H1 (cell line): ENCODE measurements around the gene EXOSC7. TPM values are rescaled to one million over a fixed set of nuclear protein-coding genes. Genes with fewer than 3 reads are reported as not detected.

Experiments used
- ASH2L ChIP-seq: fragments of 200-600, 300-600 bp; sonication (generic); IDR thresholded peaks from one replicate; pipeline ENCODE4 v1.7.1; 2017; ENCODE audit warnings: low read length
- BRCA1 ChIP-seq: IDR thresholded peaks from 2 replicates; pipeline ENCODE4 v1.6.1; 2012; ENCODE audit warnings: low read depth, low read length, improper control_type of control experiment
- CHD1 ChIP-seq: IDR thresholded peaks from 2 replicates; pipeline ENCODE4 v1.6.1; 2012; ENCODE audit warnings: low read depth, low read length, improper control_type of control experiment
- CTBP2 ChIP-seq: IDR thresholded peaks from 2 replicates; pipeline ENCODE4 v1.7.0; 2011; ENCODE audit warnings: borderline replicate concordance, mild to moderate bottlenecking, moderate library complexity, mixed read lengths, low read length; ENCODE audit not compliant: insufficient read depth, insufficient read length
- EGR1 ChIP-seq: IDR thresholded peaks from 2 replicates; pipeline ENCODE4 v1.6.1; 2011; ENCODE audit warnings: low read depth, low read length, borderline replicate concordance
- GABPA ChIP-seq: IDR thresholded peaks from 2 replicates; pipeline ENCODE4 v1.6.1; 2011; ENCODE audit warnings: mild to moderate bottlenecking, low read length, moderate library complexity, borderline replicate concordance; ENCODE audit not compliant: insufficient read depth
- HDAC2 ChIP-seq, 2 experiments: fragments of 300-600 bp in 1 of 2; sonication (generic) in 1 of 2; IDR thresholded peaks; 2 replicates each; pipeline ENCODE4 v1.6.1; 2011 to 2012; ENCODE audit warnings: low read depth in 2 of 2, low read length in 2 of 2, mild to moderate bottlenecking in 2 of 2, moderate library complexity in 2 of 2, borderline replicate concordance in 1 of 2, inconsistent platforms in 1 of 2
- HDAC6 ChIP-seq: IDR thresholded peaks from one replicate; pipeline ENCODE4 v1.7.1; 2012; ENCODE audit warnings: low read depth, mild to moderate bottlenecking, inconsistent platforms, low read length, moderate library complexity
- JUN ChIP-seq: IDR thresholded peaks from 2 replicates; pipeline ENCODE4 v1.6.1; 2011; ENCODE audit warnings: low read depth, mild to moderate bottlenecking, improper control_type of control experiment, low read length
- JUND ChIP-seq: IDR thresholded peaks from 2 replicates; pipeline ENCODE4 v1.6.1; 2011; ENCODE audit warnings: mild to moderate bottlenecking, improper control_type of control experiment, low read length
- MAFK ChIP-seq: IDR thresholded peaks from 2 replicates; pipeline ENCODE4 v1.6.1; 2012; ENCODE audit warnings: low read depth, mild to moderate bottlenecking, improper control_type of control experiment, low read length
- NANOG ChIP-seq: IDR thresholded peaks from 2 replicates; pipeline ENCODE4 v1.6.1; 2011; ENCODE audit warnings: low read length, low read depth, mild to moderate bottlenecking, inconsistent platforms; ENCODE audit not compliant: insufficient read depth, poor library complexity, severe bottlenecking
- POLR2AphosphoS5 ChIP-seq: IDR thresholded peaks from 2 replicates; pipeline ENCODE4 v1.6.1; 2011; ENCODE audit warnings: low read depth, low read length
- RAD21 ChIP-seq, 2 experiments: IDR thresholded peaks in 1 of 2; conservative IDR thresholded peaks in 1 of 2; 2 replicates each; pipeline ENCODE4 v1.6.1; 2011; ENCODE audit warnings: low read depth in 2 of 2, low read length in 2 of 2, improper control_type of control experiment in 1 of 2, inconsistent platforms in 1 of 2, mild to moderate bottlenecking in 1 of 2, moderate library complexity in 1 of 2
- SAP30 ChIP-seq: fragments of 300-600 bp; sonication (generic); IDR thresholded peaks from 2 replicates; pipeline ENCODE4 v1.7.1; 2012; ENCODE audit warnings: low read length, moderate library complexity, mild to moderate bottlenecking, inconsistent platforms; ENCODE audit not compliant: insufficient read depth, insufficient replicate concordance
- SIN3A ChIP-seq, 2 experiments: IDR thresholded peaks in 1 of 2; conservative IDR thresholded peaks in 1 of 2; 2 replicates each; pipeline ENCODE4 v1.6.1; 2011 to 2012; ENCODE audit warnings: low read length in 2 of 2, improper control_type of control experiment in 1 of 2, low read depth in 1 of 2, mild to moderate bottlenecking in 1 of 2
- SIRT6 ChIP-seq: IDR thresholded peaks from one replicate; pipeline ENCODE4 v1.7.1; 2012; ENCODE audit warnings: low read length, inconsistent platforms
- SP1 ChIP-seq: IDR thresholded peaks from 2 replicates; pipeline ENCODE4 v1.6.1; 2011; ENCODE audit warnings: low read depth, low read length
- SUZ12 ChIP-seq: fragments of 200-600 bp; sonication (generic); IDR thresholded peaks from 2 replicates; pipeline ENCODE4 v1.6.1; 2012; ENCODE audit warnings: mild to moderate bottlenecking, inconsistent platforms, low read length, moderate library complexity, mixed read lengths
- TCF12 ChIP-seq: IDR thresholded peaks from 2 replicates; pipeline ENCODE4 v1.6.1; 2011; ENCODE audit warnings: low read depth, mild to moderate bottlenecking, low read length
- polyA plus RNA-seq, 7 experiments: library from polyadenylated mRNA; depleted of rRNA in 3 of 7; stranded (reverse) in 5 of 7; unstranded in 2 of 7; fragments of >200 nt in 5 of 7; fragments of 200-250 nt in 2 of 7; gene quantifications; 1 replicate in 5 of 7; 2 replicates in 1 of 7; 4 replicates in 1 of 7; pipeline versions ENCODE4 v1.2.1 to v1.2.3, GENCODE V29; 2011 to 2013; ENCODE audit warnings: missing spikeins in 2 of 7, mixed read lengths in 2 of 7
- total RNA-seq: library from RNA; stranded (reverse); fragmentation: NEBNext Ultra II Directional; extraction: Animal tissue kit (Norgen Biotek cat#: 25700); gene quantifications from 2 replicates; pipeline ENCODE4 v1.2.1, GENCODE V29; 2021
- TF ChIP-seq, protein P1 (sequence below): IDR thresholded peaks from 2 replicates; pipeline ENCODE4 v1.6.1; 2011; ENCODE audit warnings: low read depth, mild to moderate bottlenecking, low read length; ENCODE audit not compliant: insufficient read depth
- TF ChIP-seq, protein P2 (sequence below): IDR thresholded peaks from 2 replicates; pipeline ENCODE4 v1.6.1; 2012; ENCODE audit warnings: inconsistent platforms

Gene EXOSC7
- total and polyA plus RNA-seq, 2 of the 8 experiments (the other 6 are each of a cell fraction or from before 2014, with no cell fraction given), result 92.7 to 94.5 TPM

DNA sequence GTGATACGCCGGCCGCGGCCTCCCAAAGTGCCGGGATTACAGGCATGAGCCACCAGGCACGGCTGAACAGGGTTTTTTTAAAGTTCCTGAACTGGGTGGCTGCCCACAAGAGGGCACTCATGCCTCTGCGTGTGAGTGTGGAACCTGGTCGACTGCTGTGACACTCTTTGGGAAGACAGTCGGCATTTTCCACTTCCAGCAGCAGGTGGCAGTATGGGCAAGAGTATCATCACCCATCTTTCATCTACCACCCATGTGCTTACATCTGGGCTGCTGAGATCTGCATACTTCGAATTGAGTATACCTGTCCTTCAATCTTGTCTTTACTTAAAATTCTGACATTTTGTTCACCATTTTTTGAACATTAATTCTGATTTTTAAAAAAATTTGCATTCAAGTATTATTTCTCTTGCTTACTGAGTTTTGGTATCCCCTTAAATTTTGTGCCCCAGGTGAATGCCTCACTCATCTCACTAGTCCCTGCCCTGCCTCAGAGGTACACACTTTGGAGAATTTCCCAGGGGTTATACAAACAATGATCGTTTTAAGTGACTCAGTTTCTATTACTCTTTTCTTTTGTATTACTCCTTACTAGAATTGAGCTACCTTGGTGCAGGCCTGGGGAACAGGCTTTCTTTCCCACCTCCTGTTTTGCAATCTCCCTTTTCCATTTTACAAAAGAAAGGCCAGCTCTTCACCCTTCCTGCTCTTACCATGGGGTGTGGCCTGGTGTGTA is 61.8 kb downstream of the EXOSC7 start (continued):
- TF ChIP-seq POLR2AphosphoS5, result no peak
- no peak; the same call in 1 of the 2 replicates for TF ChIP-seq GABPA
- TF ChIP-seq JUND, result no peak
- TF ChIP-seq, protein P1, sequence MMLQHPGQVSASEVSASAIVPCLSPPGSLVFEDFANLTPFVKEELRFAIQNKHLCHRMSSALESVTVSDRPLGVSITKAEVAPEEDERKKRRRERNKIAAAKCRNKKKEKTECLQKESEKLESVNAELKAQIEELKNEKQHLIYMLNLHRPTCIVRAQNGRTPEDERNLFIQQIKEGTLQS, result 0 out of 2 replicates have a peak, but pooled peaks have one; percentile 19
- TF ChIP-seq HDAC6, result no peak
- peak in 1 of 2 experiments; percentile 93; a peak in 1 of 4 replicates for TF ChIP-seq HDAC2 (IDR thresholded peaks at IDR 0.05; ENCODE audit: borderline replicate concordance in 1 of 2, low read depth in 2 of 2, low read length in 2 of 2)
- no peak for TF ChIP-seq CHD1
- no peak for TF ChIP-seq BRCA1
- no peak for TF ChIP-seq SP1
- no peak for TF ChIP-seq JUN
- TF ChIP-seq, protein P2, sequence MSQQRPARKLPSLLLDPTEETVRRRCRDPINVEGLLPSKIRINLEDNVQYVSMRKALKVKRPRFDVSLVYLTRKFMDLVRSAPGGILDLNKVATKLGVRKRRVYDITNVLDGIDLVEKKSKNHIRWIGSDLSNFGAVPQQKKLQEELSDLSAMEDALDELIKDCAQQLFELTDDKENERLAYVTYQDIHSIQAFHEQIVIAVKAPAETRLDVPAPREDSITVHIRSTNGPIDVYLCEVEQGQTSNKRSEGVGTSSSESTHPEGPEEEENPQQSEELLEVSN, result no peak
- no peak for TF ChIP-seq CTBP2
- TF ChIP-seq EGR1, result no peak
- no peak for TF ChIP-seq SUZ12
- TF ChIP-seq ASH2L, result no peak
- TF ChIP-seq SIRT6, result no peak
- TF ChIP-seq MAFK, result no peak; the same call in 1 of the 2 replicates
- TF ChIP-seq SAP30, result no peak
- TF ChIP-seq RAD21 (IDR thresholded peaks at IDR 0.05 in 1 of 2, conservative IDR thresholded peaks at IDR 0.05 in 1 of 2; ENCODE audit: low read depth in 2 of 2, low read length in 2 of 2), result peak; percentile 95 to 96
- TF ChIP-seq TCF12, result 0 out of 2 replicates have a peak, but pooled peaks have one; percentile 31
- TF ChIP-seq NANOG, result no peak
- TF ChIP-seq SIN3A (conservative IDR thresholded peaks at IDR 0.05 in 1 of 2, IDR thresholded peaks at IDR 0.05 in 1 of 2; ENCODE audit: low read depth in 1 of 2, low read length in 2 of 2), result no peak
